Measurements from ENCODE around the gene MBD3L1.
A peak's percentile ranks its signal among the peaks of the same experiment; 100 is the strongest.

Gene MBD3L1

GRCh38 chr19:8832132-8833021 is at the start of gene MBD3L1, which contains the start of gene ZNF558:
MBD3L1 (plus strand) TSS chr19:8832377; CDS start chr19:8842679, 10,302 bp downstream.
ZNF558 (minus strand) TSS chr19:8832304; CDS start chr19:8822659, 9,645 bp downstream.
- peak; percentile 96 to 98 for DNase-seq (ENCODE audit: low read depth in 2 of 2, low spot score in 1 of 2)

GRCh38 chr19:8794823-8795222 is 37.4 kb upstream of the MBD3L1 start:
- no peak for DNase-seq (ENCODE audit: low read depth in 2 of 2, low spot score in 1 of 2)

- DNase-seq (ENCODE audit: low read depth in 2 of 2, low spot score in 1 of 2), result no peak
Observed at GRCh38 chr19:8806661-8807060, 25.5 kb upstream of the MBD3L1 start.

GRCh38 chr19:8811315-8812172 is 20.6 kb upstream of the MBD3L1 start:
- DNase-seq (ENCODE audit: low read depth in 2 of 2, low spot score in 1 of 2), result no peak

GRCh38 chr19:8814176-8814575 is 18.0 kb upstream of the MBD3L1 start:
- DNase-seq (ENCODE audit: low read depth in 2 of 2, low spot score in 1 of 2), result no peak

GRCh38 chr19:8815780-8816179 is 16.4 kb upstream of the MBD3L1 start:
- no peak for DNase-seq (ENCODE audit: low read depth in 2 of 2, low spot score in 1 of 2)

- DNase-seq (ENCODE audit: low read depth in 2 of 2, low spot score in 1 of 2), result no peak
Observed at GRCh38 chr19:8820234-8820633, 11.9 kb upstream of the MBD3L1 start.

GRCh38 chr19:8821748-8822241 is 10.4 kb upstream of the MBD3L1 start:
- no peak for DNase-seq (ENCODE audit: low read depth in 2 of 2, low spot score in 1 of 2)

GRCh38 chr19:8826371-8826770 is 5.8 kb upstream of the MBD3L1 start:
- no peak for DNase-seq (ENCODE audit: low read depth in 2 of 2, low spot score in 1 of 2)

- no peak for DNase-seq (ENCODE audit: low read depth in 2 of 2, low spot score in 1 of 2)
Observed at GRCh38 chr19:8827277-8827676, 4.9 kb upstream of the MBD3L1 start.

GRCh38 chr19:8831373-8831772 is 804 bp upstream of the MBD3L1 start:
- DNase-seq (ENCODE audit: low read depth in 2 of 2, low spot score in 1 of 2), result no peak

GRCh38 chr19:8831832-8832131 is 395 bp upstream of the MBD3L1 start:
- peak in 1 of 2 donors; percentile 16 for DNase-seq (ENCODE audit: low read depth in 2 of 2, low spot score in 1 of 2)

- no peak for DNase-seq (ENCODE audit: low read depth in 2 of 2, low spot score in 1 of 2)
Observed at GRCh38 chr19:8835446-8835845, 3.3 kb downstream of the MBD3L1 start.

- no peak for DNase-seq (ENCODE audit: low read depth in 2 of 2, low spot score in 1 of 2)
Observed at GRCh38 chr19:8835877-8836276, 3.7 kb downstream of the MBD3L1 start.

GRCh38 chr19:8840708-8841107 is 8.5 kb downstream of the MBD3L1 start:
- DNase-seq (ENCODE audit: low read depth in 2 of 2, low spot score in 1 of 2), result no peak

GRCh38 chr19:8846819-8847218 is 14.6 kb downstream of the MBD3L1 start:
- DNase-seq (ENCODE audit: low read depth in 2 of 2, low spot score in 1 of 2), result no peak

GRCh38 chr19:8849232-8849631 is 17.1 kb downstream of the MBD3L1 start:
- no peak for DNase-seq (ENCODE audit: low read depth in 2 of 2, low spot score in 1 of 2)

- DNase-seq (ENCODE audit: low read depth in 2 of 2, low spot score in 1 of 2), result no peak
Observed at GRCh38 chr19:8850488-8850887, 18.3 kb downstream of the MBD3L1 start.

- no peak for DNase-seq (ENCODE audit: low read depth in 2 of 2, low spot score in 1 of 2)
Observed at GRCh38 chr19:8858260-8858659, 26.1 kb downstream of the MBD3L1 start.

- no peak for DNase-seq (ENCODE audit: low read depth in 2 of 2, low spot score in 1 of 2)
Observed at GRCh38 chr19:8866344-8866743, 34.2 kb downstream of the MBD3L1 start.

GRCh38 chr19:8877854-8878705 is 45.9 kb downstream of the MBD3L1 start:
- DNase-seq (ENCODE audit: low read depth in 2 of 2, low spot score in 1 of 2), result no peak

Measured in stimulated activated CD8-positive, alpha-beta memory T cell treated with anti-CD3 and anti-CD28 coated beads, Interleukin-4, amount 100 ng/mL, for 1 hour (primary cell).